Measurements from ENCODE around the gene DENND4A.
"Not testable (repeated sequence)": the region's sequence is repeated elsewhere in the genome, so short reads cannot be mapped to it uniquely, and the experiment has no call there.

The DENND4A gene

DNA sequence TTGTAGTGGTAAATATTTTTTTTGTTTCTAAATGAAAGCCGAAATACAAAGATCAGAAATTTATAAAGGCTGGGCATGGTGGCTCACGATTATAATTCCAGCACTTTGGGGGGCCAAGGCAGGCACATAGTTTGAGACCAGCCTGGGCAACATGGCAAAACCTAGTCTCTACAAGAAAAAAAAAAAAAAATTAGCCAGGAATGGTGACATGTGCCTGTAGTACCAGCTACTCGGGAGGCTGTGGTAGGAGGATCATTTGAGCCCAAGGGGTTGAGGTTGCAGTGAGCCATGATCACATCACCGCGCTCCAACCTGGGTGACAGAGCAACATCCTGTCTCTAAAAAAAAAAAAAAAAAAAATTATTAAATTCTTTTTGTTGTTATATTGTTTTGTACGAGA is 6.9 kb downstream of the DENND4A start:
- H3K9me3 ChIP-seq (ENCODE audit: control insufficient read depth, insufficient read depth, low read length), result no peaks in the 10 kb centered on the region
- no peak overlapping the region for H3K4me2 ChIP-seq (ENCODE audit: low read length)
- peaks cover 87% of the 10 kb centered on the region for H3K4me1 ChIP-seq (ENCODE audit: control insufficient read depth, low read length)
- H3K79me2 ChIP-seq (ENCODE audit: control insufficient read depth, low read length), result peaks cover 100% of the 10 kb centered on the region
- H3K27ac ChIP-seq (ENCODE audit: low read depth, low read length), result no peak overlapping the region
- no peak for TF ChIP-seq EZH2phosphoT487 (IDR thresholded peaks at IDR 0.05; ENCODE audit: borderline replicate concordance, low read length)
- TF ChIP-seq, protein P1, sequence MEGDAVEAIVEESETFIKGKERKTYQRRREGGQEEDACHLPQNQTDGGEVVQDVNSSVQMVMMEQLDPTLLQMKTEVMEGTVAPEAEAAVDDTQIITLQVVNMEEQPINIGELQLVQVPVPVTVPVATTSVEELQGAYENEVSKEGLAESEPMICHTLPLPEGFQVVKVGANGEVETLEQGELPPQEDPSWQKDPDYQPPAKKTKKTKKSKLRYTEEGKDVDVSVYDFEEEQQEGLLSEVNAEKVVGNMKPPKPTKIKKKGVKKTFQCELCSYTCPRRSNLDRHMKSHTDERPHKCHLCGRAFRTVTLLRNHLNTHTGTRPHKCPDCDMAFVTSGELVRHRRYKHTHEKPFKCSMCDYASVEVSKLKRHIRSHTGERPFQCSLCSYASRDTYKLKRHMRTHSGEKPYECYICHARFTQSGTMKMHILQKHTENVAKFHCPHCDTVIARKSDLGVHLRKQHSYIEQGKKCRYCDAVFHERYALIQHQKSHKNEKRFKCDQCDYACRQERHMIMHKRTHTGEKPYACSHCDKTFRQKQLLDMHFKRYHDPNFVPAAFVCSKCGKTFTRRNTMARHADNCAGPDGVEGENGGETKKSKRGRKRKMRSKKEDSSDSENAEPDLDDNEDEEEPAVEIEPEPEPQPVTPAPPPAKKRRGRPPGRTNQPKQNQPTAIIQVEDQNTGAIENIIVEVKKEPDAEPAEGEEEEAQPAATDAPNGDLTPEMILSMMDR (IDR thresholded peaks at IDR 0.05; ENCODE audit: low read depth, low read length, poor library complexity, severe bottlenecking), result no peak
- peaks cover 70% of the 10 kb centered on the region for H3K36me3 ChIP-seq (ENCODE audit: control insufficient read depth, low read length)
- H3K27me3 ChIP-seq (ENCODE audit: control insufficient read depth, low read length), result no peaks in the 10 kb centered on the region
- no peaks in the 10 kb centered on the region for H4K20me1 ChIP-seq (ENCODE audit: control insufficient read depth, insufficient read depth, low read depth, low read length)
- H3K9me2 ChIP-seq (replicated peaks; ENCODE audit: control insufficient read depth, low read length), result no peaks in the 10 kb centered on the region
- no peak overlapping the region for H3K4me3 ChIP-seq (ENCODE audit: low read length)
- peaks cover 13% of the 10 kb centered on the region; the same call in 1 of the 2 replicates for H3F3A ChIP-seq (ENCODE audit: control insufficient read depth, insufficient read depth)

DNA sequence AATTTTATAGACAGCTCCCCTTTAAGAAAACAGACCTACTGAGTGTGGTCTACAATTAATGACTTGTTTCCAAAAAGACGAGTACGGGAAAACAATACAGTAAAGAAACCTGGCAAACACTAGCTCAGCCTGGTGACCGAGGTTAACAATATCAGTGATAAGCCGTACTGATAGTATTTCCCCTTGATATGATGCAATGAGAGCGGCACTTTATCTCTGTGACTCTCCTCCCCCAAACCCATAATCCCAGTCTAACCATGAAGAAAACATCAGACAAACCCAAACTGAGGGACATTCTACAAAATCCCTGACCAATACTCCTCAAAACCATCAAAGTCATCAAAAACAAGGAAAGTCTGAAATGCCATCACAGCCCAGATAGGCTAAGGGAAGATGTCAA is 8.2 kb downstream of the DENND4A start:
- no peaks in the 10 kb centered on the region for H3K9me2 ChIP-seq (replicated peaks; ENCODE audit: control insufficient read depth, low read length)
- peaks cover 60% of the 10 kb centered on the region for H3K36me3 ChIP-seq (ENCODE audit: control insufficient read depth, low read length)
- H3K27me3 ChIP-seq (ENCODE audit: control insufficient read depth, low read length), result no peaks in the 10 kb centered on the region
- peaks cover 90% of the 10 kb centered on the region for H3K4me1 ChIP-seq (ENCODE audit: control insufficient read depth, low read length)
- no peak overlapping the region for H3K4me3 ChIP-seq (ENCODE audit: low read length)
- no peaks in the 10 kb centered on the region for H4K20me1 ChIP-seq (ENCODE audit: control insufficient read depth, insufficient read depth, low read depth, low read length)
- H3F3A ChIP-seq (ENCODE audit: control insufficient read depth, insufficient read depth), result peaks cover 10% of the 10 kb centered on the region; the same call in 1 of the 2 replicates
- TF ChIP-seq, protein P1 (IDR thresholded peaks at IDR 0.05; ENCODE audit: low read depth, low read length, poor library complexity, severe bottlenecking), result no peak
- no peak for TF ChIP-seq EZH2phosphoT487 (IDR thresholded peaks at IDR 0.05; ENCODE audit: borderline replicate concordance, low read length)
- H3K4me2 ChIP-seq (ENCODE audit: low read length), result 0 out of 2 replicates have a peak overlapping the region, but pooled peaks have one; percentile 5
- peaks cover 100% of the 10 kb centered on the region for H3K79me2 ChIP-seq (ENCODE audit: control insufficient read depth, low read length)
- H3K27ac ChIP-seq (ENCODE audit: low read depth, low read length), result no peak overlapping the region
- no peaks in the 10 kb centered on the region for H3K9me3 ChIP-seq (ENCODE audit: control insufficient read depth, insufficient read depth, low read length)

DNA sequence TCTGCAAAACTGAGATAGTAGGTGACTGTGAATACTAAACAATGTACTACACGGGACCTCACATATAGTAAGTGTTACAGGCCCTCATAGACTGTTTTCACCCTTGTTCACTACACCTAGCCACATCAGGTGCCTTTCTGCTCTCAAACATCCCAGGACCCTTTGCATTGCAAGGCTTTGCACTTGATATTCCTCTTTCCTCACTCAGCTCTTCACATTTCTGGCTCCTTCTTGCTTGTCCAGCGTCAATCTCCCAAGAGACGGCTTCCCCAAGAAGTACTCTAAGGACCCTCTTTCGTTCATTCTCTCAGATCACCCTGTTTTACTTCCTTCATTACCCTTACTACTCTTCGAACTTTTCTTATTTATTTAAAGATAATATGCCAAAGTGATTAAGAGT is 10.0 kb downstream of the DENND4A start:
- H3F3A ChIP-seq (ENCODE audit: control insufficient read depth, insufficient read depth), result peaks cover 10% of the 10 kb centered on the region
- no peak overlapping the region for H3K27ac ChIP-seq (ENCODE audit: low read depth, low read length)
- no peaks in the 10 kb centered on the region for H3K9me3 ChIP-seq (ENCODE audit: control insufficient read depth, insufficient read depth, low read length)
- no peak for TF ChIP-seq EZH2phosphoT487 (IDR thresholded peaks at IDR 0.05; ENCODE audit: borderline replicate concordance, low read length)
- TF ChIP-seq, protein P1 (IDR thresholded peaks at IDR 0.05; ENCODE audit: low read depth, low read length, poor library complexity, severe bottlenecking), result no peak
- no peak overlapping the region for H3K4me3 ChIP-seq (ENCODE audit: low read length)
- peak overlapping the region; percentile 5; the same call in 1 of the 2 replicates for H3K4me2 ChIP-seq (ENCODE audit: low read length)
- H4K20me1 ChIP-seq (ENCODE audit: control insufficient read depth, insufficient read depth, low read depth, low read length), result no peaks in the 10 kb centered on the region
- H3K27me3 ChIP-seq (ENCODE audit: control insufficient read depth, low read length), result no peaks in the 10 kb centered on the region
- H3K9me2 ChIP-seq (replicated peaks; ENCODE audit: control insufficient read depth, low read length), result no peaks in the 10 kb centered on the region
- peaks cover 100% of the 10 kb centered on the region for H3K79me2 ChIP-seq (ENCODE audit: control insufficient read depth, low read length)
- peaks cover 52% of the 10 kb centered on the region for H3K36me3 ChIP-seq (ENCODE audit: control insufficient read depth, low read length)
- peaks cover 92% of the 10 kb centered on the region for H3K4me1 ChIP-seq (ENCODE audit: control insufficient read depth, low read length)

DNA sequence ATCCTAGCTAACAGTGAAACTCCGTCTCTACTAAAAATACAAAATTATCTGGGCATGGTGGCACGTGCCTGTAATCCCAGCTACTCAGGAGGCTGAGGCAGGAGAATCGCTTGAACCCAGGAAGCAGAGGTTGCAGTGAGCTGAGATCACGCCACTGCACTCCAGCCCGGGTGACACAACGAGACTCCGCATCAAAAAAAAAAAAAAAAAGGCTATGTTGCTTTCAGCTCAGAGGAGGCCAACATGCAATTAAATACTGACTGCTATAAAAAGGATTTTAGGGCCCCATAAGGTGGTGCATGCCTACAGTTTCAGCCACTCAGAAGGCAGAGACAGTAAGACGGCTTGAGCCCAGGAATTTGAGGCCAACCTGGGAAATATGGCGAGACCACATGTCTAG is 13.4 kb downstream of the DENND4A start:
- H3F3A ChIP-seq (ENCODE audit: control insufficient read depth, insufficient read depth), result peaks cover 16% of the 10 kb centered on the region
- peak overlapping the region; percentile 26; the same call in 1 of the 2 replicates for H3K4me3 ChIP-seq (ENCODE audit: low read length)
- H3K27me3 ChIP-seq (ENCODE audit: control insufficient read depth, low read length); H3K9me2 ChIP-seq (replicated peaks; ENCODE audit: control insufficient read depth, low read length); H4K20me1 ChIP-seq (ENCODE audit: control insufficient read depth, insufficient read depth, low read depth, low read length); H3K9me3 ChIP-seq (ENCODE audit: control insufficient read depth, insufficient read depth, low read length): not testable (repeated sequence)
- peaks cover 99% of the 10 kb centered on the region for H3K79me2 ChIP-seq (ENCODE audit: control insufficient read depth, low read length)
- peak overlapping the region; percentile 69 for H3K27ac ChIP-seq (ENCODE audit: low read depth, low read length)
- peak overlapping the region; percentile 74 for H3K4me2 ChIP-seq (ENCODE audit: low read length)
- peaks cover 32% of the 10 kb centered on the region for H3K36me3 ChIP-seq (ENCODE audit: control insufficient read depth, low read length)
- peaks cover 97% of the 10 kb centered on the region for H3K4me1 ChIP-seq (ENCODE audit: control insufficient read depth, low read length)
